Panc1 (cell line): ENCODE measurements around the gene TMEM175. TPM values are rescaled to one million over a fixed set of nuclear protein-coding genes. Genes with fewer than 3 reads are reported as not detected.

ENCODE experiments used
- ATAC-seq: fragments of 200-7000 bp; cut with Tn5 transposase; 2 replicates; pipeline ENCODE4 v1.9.1; 2020; ENCODE audit warnings: mild to moderate bottlenecking, moderate library complexity
- BruUV-seq: library from RNA; stranded (reverse); fragments of 400-500 nt; replicated peaks from 2 replicates; lab custom pipeline; 2021; lab: Mats Ljungman, UMichigan
- CTCF ChIA-PET: fragments of 300-600 bp; sonication (Branson Sonifier 250); formaldehyde crosslinking; loops from one replicate; lab custom pipeline; 2022; ENCODE audit warnings: antibody characterized with exemption; lab: Charles Lee
- POLR2A ChIA-PET: fragments of 300-600 bp; sonication (Branson Sonifier 250); formaldehyde crosslinking; loops from one replicate; lab custom pipeline; 2022; ENCODE audit warnings: antibody characterized with exemption; lab: Charles Lee
- DNase-seq: peaks from one replicate; pipeline ENCODE4 v3.0.0-alpha.2; 2010; ENCODE audit warnings: low read depth, low spot score
- H3K27ac ChIP-seq: 2 replicates; pipeline ENCODE4 v1.5.1; 2011; ENCODE audit warnings: mild to moderate bottlenecking, low read length, inconsistent platforms
- H3K27me3 ChIP-seq: fragments of 200-500 bp; sonication (Bioruptor generic); 2 replicates; pipeline ENCODE4 v1.6.0; 2014; ENCODE audit warnings: low read length, inconsistent platforms; ENCODE audit not compliant: control insufficient read depth, insufficient read depth
- H3K36me3 ChIP-seq: fragments of 200-500 bp; sonication (Bioruptor generic); 2 replicates; pipeline ENCODE4 v1.5.1; 2014; ENCODE audit warnings: inconsistent platforms, mild to moderate bottlenecking, low read length, moderate library complexity; ENCODE audit not compliant: control insufficient read depth, insufficient read depth
- H3K4me1 ChIP-seq: 2 replicates; pipeline ENCODE4 v1.5.1; 2011; ENCODE audit warnings: inconsistent platforms, mild to moderate bottlenecking, low read length, moderate library complexity; ENCODE audit not compliant: control insufficient read depth, insufficient read depth
- H3K4me3 ChIP-seq, 2 experiments: 2 replicates each; pipeline ENCODE4 v1.5.1; 2011 to 2012; ENCODE audit warnings: low read depth in 2 of 2, low read length in 2 of 2, mild to moderate bottlenecking in 2 of 2, inconsistent platforms in 1 of 2, moderate library complexity in 1 of 2
- H3K9me3 ChIP-seq: fragments of 200-500 bp; sonication (Bioruptor generic); 2 replicates; pipeline ENCODE4 v1.5.1; 2014; ENCODE audit warnings: low read depth, mild to moderate bottlenecking, inconsistent platforms, low read length, moderate library complexity; ENCODE audit not compliant: control insufficient read depth, insufficient read depth
- CTCF ChIP-seq: fragments of 450-650 bp; IDR thresholded peaks from 2 replicates; pipeline ENCODE4 v1.5.1; 2017; ENCODE audit warnings: mild to moderate bottlenecking
- POLR2AphosphoS5 ChIP-seq: IDR thresholded peaks from 2 replicates; pipeline ENCODE4 v1.6.1; 2012; ENCODE audit warnings: mild to moderate bottlenecking, low read depth, low read length, moderate library complexity
- REST ChIP-seq, 2 experiments: IDR thresholded peaks; 2 replicates each; pipeline ENCODE4 v1.6.1; 2011 to 2012; ENCODE audit warnings: low read depth in 2 of 2, control low read depth in 1 of 2, low read length in 1 of 2, mild to moderate bottlenecking in 1 of 2, moderate library complexity in 1 of 2; ENCODE audit not compliant: insufficient read depth in 1 of 2
- SIN3A ChIP-seq: IDR thresholded peaks from 2 replicates; pipeline ENCODE4 v1.6.1; 2012; ENCODE audit warnings: low read depth, mild to moderate bottlenecking, low read length, moderate library complexity, borderline replicate concordance; ENCODE audit not compliant: insufficient read depth
- TCF7L2 ChIP-seq: IDR thresholded peaks from 2 replicates; pipeline ENCODE4 v1.6.1; 2011; ENCODE audit warnings: mild to moderate bottlenecking, low read depth, low read length, inconsistent platforms
- in situ Hi-C: cut with HindIII; loops from 2 replicates; pipeline ENCODE4 v1.10.0; 2016; ENCODE audit warnings: low sequenced_read_pairs, low pct_unique_long_range_greater_than_20kb
- intact Hi-C: fragments of 100-400 bp; cut with micrococcal nuclease; formaldehyde crosslinking; loops from one replicate; pipeline ENCODE4 v1.10.0; 2022; ENCODE audit not compliant: unreplicated experiment
- total RNA-seq: library from RNA; stranded (reverse); gene quantifications from one replicate; pipeline ENCODE4 v1.2.1, GENCODE V29; 2021; ENCODE audit not compliant: unreplicated experiment

Gene TMEM175
- total RNA-seq, 1 experiment from 2014 or later: 21.8 TPM

- intact Hi-C loops: no loop called here
These were observed 40.6 kb downstream of the TMEM175 start for GRCh38 chr4:972651-973424.

More at GRCh38 chr4:972651-973424, 40.6 kb downstream of the TMEM175 start:
- Histone ChIP-seq H3K9me3 (no peaks in the 10 kb centered on the region), H3K4me3 (peak overlapping the region; percentile 56 to 62), H3K36me3 (no peaks in the 10 kb centered on the region), H3K4me1 (peaks cover 6% of the 10 kb centered on the region; the same call in 1 of the 2 replicates), H3K27ac (peak overlapping the region; percentile 17; the same call in 1 of the 2 replicates), H3K27me3 (no peaks in the 10 kb centered on the region)
- DNase-seq: no peak
- BruUV-seq: no TSS peak
- ChIA-PET CTCF (no interaction called here), POLR2A (no interaction called here)
- TF ChIP-seq POLR2AphosphoS5: no peak
- TF ChIP-seq TCF7L2: no peak
- 0 out of 2 replicates have a peak, but pooled peaks have one; percentile 60 for TF ChIP-seq SIN3A
- no peak for TF ChIP-seq REST (IDR thresholded peaks at IDR 0.05; ENCODE audit: insufficient read depth in 1 of 2, low read depth in 2 of 2, low read length in 1 of 2)
- no peak for TF ChIP-seq CTCF
- ATAC-seq: peak; percentile 75
- in situ Hi-C loops: no loop called here
